HG02981 (cell line): ENCODE results near the gene KIZ.

ENCODE experiments used
- ATAC-seq: cut with Tn5 transposase; IDR thresholded peaks from one replicate; pipeline ENCODE4 v1.9.1; 2021; ENCODE audit warnings: mild to moderate bottlenecking, moderate library complexity; ENCODE audit not compliant: unreplicated experiment

KIZ gene

GRCh38 chr20:21258411-21258810 is 132.5 kb downstream of the KIZ start:
- ATAC-seq: no peak

GRCh38 chr20:21259346-21259745 is 133.5 kb downstream of the KIZ start:
- ATAC-seq: no peak

GRCh38 chr20:21262812-21263211 is 136.9 kb downstream of the KIZ start:
- ATAC-seq: no peak

GRCh38 chr20:21265261-21266190 is 139.6 kb downstream of the KIZ start:
- ATAC-seq: no peak

- no peak for ATAC-seq
Measured at GRCh38 chr20:21266191-21266536, 140.3 kb downstream of the KIZ start.

- no peak for ATAC-seq
Measured at GRCh38 chr20:21269772-21270171, 143.9 kb downstream of the KIZ start.

- ATAC-seq: no peak
Measured at GRCh38 chr20:21270806-21271205, 144.9 kb downstream of the KIZ start.

- ATAC-seq: no peak
Measured at GRCh38 chr20:21272279-21272678, 146.4 kb downstream of the KIZ start.

GRCh38 chr20:21272679-21273078 is 146.8 kb downstream of the KIZ start:
- no peak for ATAC-seq

- no peak for ATAC-seq
Measured at GRCh38 chr20:21273755-21274386, 148.0 kb downstream of the KIZ start.

GRCh38 chr20:21278829-21279228 is 152.9 kb downstream of the KIZ start:
- no peak for ATAC-seq

GRCh38 chr20:21279706-21280521 is 154.0 kb downstream of the KIZ start:
- ATAC-seq: no peak

- ATAC-seq: no peak
Measured at GRCh38 chr20:21280522-21281016, 154.7 kb downstream of the KIZ start.

GRCh38 chr20:21286775-21287174 is 160.9 kb downstream of the KIZ start:
- no peak for ATAC-seq

- ATAC-seq: no peak
Measured at GRCh38 chr20:21288587-21289370, 162.9 kb downstream of the KIZ start.

GRCh38 chr20:21289651-21290050 is 163.8 kb downstream of the KIZ start:
- no peak for ATAC-seq

- ATAC-seq: no peak
Measured at GRCh38 chr20:21291026-21291425, 165.1 kb downstream of the KIZ start.

- ATAC-seq: no peak
Measured at GRCh38 chr20:21294755-21295154, 168.9 kb downstream of the KIZ start.
